Measurements from ENCODE around the gene SPINK8.
A peak's percentile ranks its signal among the peaks of the same experiment; 100 is the strongest.
"Not testable (repeated sequence)": the region's sequence is repeated elsewhere in the genome, so short reads cannot be mapped to it uniquely, and the experiment has no call there.

SPINK8 gene

DNA sequence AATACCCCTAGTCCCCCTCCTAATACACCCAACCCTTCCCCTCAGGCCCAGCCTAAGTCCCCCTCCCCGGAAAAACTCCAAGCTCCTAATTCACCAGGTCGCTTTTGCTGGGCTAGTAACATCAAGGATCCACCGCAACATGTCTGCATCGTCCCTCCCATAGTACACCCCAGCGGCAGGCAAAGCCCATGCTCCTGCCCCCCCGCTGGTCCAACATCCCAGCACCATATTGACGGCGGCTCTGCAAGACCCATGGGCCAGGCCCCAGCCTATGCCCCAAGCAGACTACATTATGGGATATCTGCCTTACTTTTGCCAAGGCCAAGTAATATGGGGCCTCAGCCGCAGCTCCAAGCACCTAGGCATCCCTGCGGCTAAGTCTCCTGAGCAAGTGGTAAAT is 59.0 kb downstream of the SPINK8 start:
- H4K20me1 ChIP-seq (ENCODE audit: insufficient read depth, low read length) = no peaks in the 10 kb centered on the region
- no peak overlapping the region for H3K4me2 ChIP-seq (ENCODE audit: low read length)
- peaks cover 19% of the 10 kb centered on the region for H3K36me3 ChIP-seq (ENCODE audit: insufficient read depth, low read length)

DNA sequence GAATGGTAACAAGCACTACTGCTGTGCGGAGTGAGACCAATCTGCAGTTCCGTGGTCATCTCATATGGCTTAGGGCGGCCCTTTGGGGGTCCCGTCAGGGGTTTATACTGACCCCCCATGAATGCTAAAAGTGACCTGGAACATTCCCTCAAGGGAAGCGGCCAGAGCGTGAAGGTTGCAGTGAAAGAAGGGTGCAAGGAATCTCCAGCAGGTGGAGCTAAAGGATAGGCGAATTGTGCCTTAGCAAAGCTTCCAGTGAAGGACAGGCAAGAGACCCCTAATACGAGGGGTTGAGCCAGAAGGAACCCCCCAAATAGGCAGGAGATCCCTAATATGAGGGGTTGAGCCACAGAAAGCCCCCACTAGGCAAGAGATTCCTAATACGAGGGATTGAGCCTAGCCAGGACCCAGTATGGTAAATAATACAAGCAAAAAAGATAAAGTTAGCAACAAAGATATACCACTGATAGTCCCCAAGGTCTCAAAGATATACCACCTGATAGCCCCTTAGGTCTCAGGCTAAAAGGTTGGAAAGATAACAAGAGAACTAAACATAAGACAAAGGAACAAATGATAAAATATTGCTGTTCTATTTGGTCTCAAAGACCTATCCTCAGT is 59.8 kb downstream of the SPINK8 start:
- Histone ChIP-seq H3K36me3 (ENCODE audit: insufficient read depth, low read length) (peaks cover 27% of the 10 kb centered on the region), H3K9me2 (ENCODE audit: low read depth, low read length) (no peaks in the 10 kb centered on the region), H3K79me2 (ENCODE audit: insufficient read depth, low read length) (no peaks in the 10 kb centered on the region), H3K4me1 (ENCODE audit: insufficient read depth, low read length, severe bottlenecking) (no peaks in the 10 kb centered on the region), H3K9ac (ENCODE audit: low read length) (no peak overlapping the region), H3K27me3 (ENCODE audit: insufficient read depth, low read length) (no peaks in the 10 kb centered on the region), H3F3A (ENCODE audit: insufficient read depth, low read length) (no peaks in the 10 kb centered on the region), H3K4me2 (ENCODE audit: low read length) (no peak overlapping the region), H2AFZ (ENCODE audit: low read length) (no peak overlapping the region), H3K4me3 (ENCODE audit: low read depth, low read length, poor library complexity, severe bottlenecking) (no peak overlapping the region), H3K27ac (ENCODE audit: low read depth, low read length, poor library complexity, severe bottlenecking) (no peak overlapping the region), H3K9me3 (ENCODE audit: low read length) (no peaks in the 10 kb centered on the region), H4K20me1 (ENCODE audit: insufficient read depth, low read length) (no peaks in the 10 kb centered on the region)
- TF ChIP-seq, protein P1, sequence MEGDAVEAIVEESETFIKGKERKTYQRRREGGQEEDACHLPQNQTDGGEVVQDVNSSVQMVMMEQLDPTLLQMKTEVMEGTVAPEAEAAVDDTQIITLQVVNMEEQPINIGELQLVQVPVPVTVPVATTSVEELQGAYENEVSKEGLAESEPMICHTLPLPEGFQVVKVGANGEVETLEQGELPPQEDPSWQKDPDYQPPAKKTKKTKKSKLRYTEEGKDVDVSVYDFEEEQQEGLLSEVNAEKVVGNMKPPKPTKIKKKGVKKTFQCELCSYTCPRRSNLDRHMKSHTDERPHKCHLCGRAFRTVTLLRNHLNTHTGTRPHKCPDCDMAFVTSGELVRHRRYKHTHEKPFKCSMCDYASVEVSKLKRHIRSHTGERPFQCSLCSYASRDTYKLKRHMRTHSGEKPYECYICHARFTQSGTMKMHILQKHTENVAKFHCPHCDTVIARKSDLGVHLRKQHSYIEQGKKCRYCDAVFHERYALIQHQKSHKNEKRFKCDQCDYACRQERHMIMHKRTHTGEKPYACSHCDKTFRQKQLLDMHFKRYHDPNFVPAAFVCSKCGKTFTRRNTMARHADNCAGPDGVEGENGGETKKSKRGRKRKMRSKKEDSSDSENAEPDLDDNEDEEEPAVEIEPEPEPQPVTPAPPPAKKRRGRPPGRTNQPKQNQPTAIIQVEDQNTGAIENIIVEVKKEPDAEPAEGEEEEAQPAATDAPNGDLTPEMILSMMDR (IDR thresholded peaks at IDR 0.05; ENCODE audit: low read length) = peak; percentile 85
- TF ChIP-seq EZH2 (IDR thresholded peaks at IDR 0.05; ENCODE audit: borderline replicate concordance, low read length) = no peak

More for the DNA sequence above, 59.0 kb downstream of the SPINK8 start:
- Histone ChIP-seq H3K79me2 (ENCODE audit: insufficient read depth, low read length) (no peaks in the 10 kb centered on the region), H3K4me3 (ENCODE audit: low read depth, low read length, poor library complexity, severe bottlenecking) (no peak overlapping the region), H3K9me3 (ENCODE audit: low read length) (no peaks in the 10 kb centered on the region), H3K9ac (ENCODE audit: low read length) (no peak overlapping the region), H3K9me2 (ENCODE audit: low read depth, low read length) (no peaks in the 10 kb centered on the region), H3K4me1 (ENCODE audit: insufficient read depth, low read length, severe bottlenecking) (no peaks in the 10 kb centered on the region), H3K27me3 (ENCODE audit: insufficient read depth, low read length) (no peaks in the 10 kb centered on the region), H3F3A (ENCODE audit: insufficient read depth, low read length) (no peaks in the 10 kb centered on the region), H2AFZ (ENCODE audit: low read length) (no peak overlapping the region), H3K27ac (ENCODE audit: low read depth, low read length, poor library complexity, severe bottlenecking) (no peak overlapping the region)
- TF ChIP-seq EZH2 (IDR thresholded peaks at IDR 0.05; ENCODE audit: borderline replicate concordance, low read length) = no peak
- TF ChIP-seq, protein P1 (IDR thresholded peaks at IDR 0.05; ENCODE audit: low read length) = no peak

DNA sequence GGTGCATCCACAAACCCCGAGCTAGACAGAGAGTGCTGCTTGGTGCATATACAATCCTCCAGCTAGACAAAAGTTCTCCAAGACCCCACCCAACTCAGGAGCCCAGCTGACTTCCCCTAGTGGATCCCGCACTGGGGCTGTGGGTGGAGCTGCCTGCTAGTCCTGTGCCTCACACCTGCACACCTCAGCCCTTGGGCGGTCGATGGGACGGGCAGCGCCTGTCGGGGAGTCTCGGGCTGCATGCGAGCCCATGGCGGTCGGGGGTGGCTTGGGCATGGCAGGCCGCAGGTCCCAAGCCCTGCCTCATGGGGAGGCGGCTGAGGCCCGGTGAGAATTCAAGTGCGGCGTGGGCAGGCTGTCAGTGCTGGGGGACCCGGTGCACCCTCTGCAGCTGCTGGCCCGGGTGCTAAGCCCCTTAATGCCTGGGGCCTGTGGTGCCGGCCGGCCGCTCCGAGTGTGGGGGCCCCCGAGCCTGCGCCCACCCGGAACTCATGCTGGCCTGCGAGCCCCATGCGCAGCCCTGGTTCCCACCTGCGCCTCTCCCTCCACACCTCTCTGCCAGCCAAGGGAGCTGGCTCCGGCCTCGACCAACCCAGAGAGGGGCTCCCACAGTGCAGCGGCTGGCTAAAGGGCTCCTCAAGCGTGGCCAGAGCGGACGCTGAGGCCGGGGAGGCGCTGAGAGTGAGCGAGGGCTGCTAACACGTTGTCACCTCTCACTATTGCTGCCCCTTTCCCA is 61.5 kb downstream of the SPINK8 start:
- H3K4me3 ChIP-seq (ENCODE audit: low read depth, low read length, poor library complexity, severe bottlenecking) = no peak overlapping the region

DNA sequence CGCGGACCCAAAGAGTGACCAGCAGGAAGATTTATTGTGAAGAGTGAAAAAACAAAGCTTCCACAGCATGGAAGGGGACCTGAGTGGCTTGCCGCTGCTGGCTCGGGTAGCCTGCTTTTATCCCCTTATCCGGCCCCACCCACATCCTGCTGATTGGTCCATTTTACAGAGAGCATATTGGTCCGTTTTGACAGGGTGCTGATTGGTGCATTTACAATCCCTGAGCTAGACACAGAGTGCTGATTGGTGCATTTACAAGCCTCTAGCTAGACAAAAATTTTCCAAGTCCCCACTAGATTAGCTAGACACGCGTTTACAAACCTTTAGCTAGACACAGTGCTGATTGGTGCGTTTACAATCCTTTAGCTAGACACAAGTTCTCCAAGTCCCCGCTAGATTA is 62.2 kb downstream of the SPINK8 start:
- not testable (repeated sequence) for H3K9ac ChIP-seq (ENCODE audit: low read length); H2AFZ ChIP-seq (ENCODE audit: low read length); H3K79me2 ChIP-seq (ENCODE audit: insufficient read depth, low read length); H3K9me3 ChIP-seq (ENCODE audit: low read length); H3F3A ChIP-seq (ENCODE audit: insufficient read depth, low read length); H4K20me1 ChIP-seq (ENCODE audit: insufficient read depth, low read length); H3K4me1 ChIP-seq (ENCODE audit: insufficient read depth, low read length, severe bottlenecking); H3K4me3 ChIP-seq (ENCODE audit: low read depth, low read length, poor library complexity, severe bottlenecking); H3K4me2 ChIP-seq (ENCODE audit: low read length); H3K27ac ChIP-seq (ENCODE audit: low read depth, low read length, poor library complexity, severe bottlenecking); H3K9me2 ChIP-seq (ENCODE audit: low read depth, low read length); H3K27me3 ChIP-seq (ENCODE audit: insufficient read depth, low read length)
- H3K36me3 ChIP-seq (ENCODE audit: insufficient read depth, low read length) = peaks cover 50% of the 10 kb centered on the region

More for the DNA sequence above, 61.5 kb downstream of the SPINK8 start:
- Histone ChIP-seq H3F3A (ENCODE audit: insufficient read depth, low read length) (no peaks in the 10 kb centered on the region), H2AFZ (ENCODE audit: low read length) (no peak overlapping the region), H3K4me1 (ENCODE audit: insufficient read depth, low read length, severe bottlenecking) (no peaks in the 10 kb centered on the region), H3K36me3 (ENCODE audit: insufficient read depth, low read length) (peaks cover 43% of the 10 kb centered on the region), H3K79me2 (ENCODE audit: insufficient read depth, low read length) (no peaks in the 10 kb centered on the region), H3K27me3 (ENCODE audit: insufficient read depth, low read length) (no peaks in the 10 kb centered on the region), H4K20me1 (ENCODE audit: insufficient read depth, low read length) (no peaks in the 10 kb centered on the region), H3K9ac (ENCODE audit: low read length) (no peak overlapping the region), H3K9me2 (ENCODE audit: low read depth, low read length) (no peaks in the 10 kb centered on the region), H3K27ac (ENCODE audit: low read depth, low read length, poor library complexity, severe bottlenecking) (no peak overlapping the region), H3K9me3 (ENCODE audit: low read length) (no peaks in the 10 kb centered on the region), H3K4me2 (ENCODE audit: low read length) (no peak overlapping the region)
- TF ChIP-seq, protein P1 (IDR thresholded peaks at IDR 0.05; ENCODE audit: low read length) = no peak
- TF ChIP-seq EZH2 (IDR thresholded peaks at IDR 0.05; ENCODE audit: borderline replicate concordance, low read length) = no peak

Data from OCI-LY1 (cell line).